ENCODE measurements around the gene KCND2. TPM values are rescaled to one million over a fixed set of nuclear protein-coding genes. Genes with fewer than 3 reads are reported as not detected.

The KCND2 gene
- total and polyA plus RNA-seq, 2 of the 4 experiments (the other 2 are of a cell fraction) = under 0.01 TPM; not detected in 1

DNA sequence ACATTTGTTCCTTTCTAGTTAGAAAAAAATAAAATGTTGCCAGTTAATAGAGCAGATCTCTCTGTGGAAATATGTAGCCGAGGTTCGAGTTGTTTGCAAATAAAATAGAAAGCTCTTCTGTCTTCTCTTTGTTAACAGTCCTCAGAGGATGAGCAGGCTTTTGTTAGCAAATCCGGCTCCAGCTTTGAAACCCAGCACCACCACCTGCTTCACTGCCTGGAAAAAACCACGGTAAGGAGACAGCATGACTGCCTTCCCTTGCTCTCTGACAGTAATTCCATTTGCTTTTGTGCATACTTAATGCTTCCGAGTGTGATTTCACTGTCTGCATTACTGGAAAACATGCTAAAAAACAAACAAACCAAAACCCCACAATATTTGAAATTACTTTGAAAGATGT lies 469.4 kb downstream of the KCND2 start:
- Histone ChIP-seq H2AK9ac (replicated peaks; ENCODE audit: low read depth, low read length, poor library complexity) (no peak overlapping the region), H3K36me3 (ENCODE audit: control insufficient read depth, insufficient read depth, low read length) (no peaks in the 10 kb centered on the region), H4K91ac (ENCODE audit: insufficient read depth, low read depth, low read length) (no peak overlapping the region), H3K9me3 (ENCODE audit: control insufficient read depth, insufficient read depth, low read length) (no peaks in the 10 kb centered on the region), H3K23ac (ENCODE audit: low read depth, low read length) (no peak overlapping the region), H4K20me1 (ENCODE audit: insufficient read depth, low read length) (no peaks in the 10 kb centered on the region), H3K4me3 (ENCODE audit: insufficient read depth, low read depth, low read length) (no peak overlapping the region), H3K18ac (ENCODE audit: low read depth, low read length) (no peak overlapping the region), H2BK5ac (ENCODE audit: low read depth, low read length, poor library complexity, severe bottlenecking) (no peak overlapping the region), H4K5ac (ENCODE audit: low read depth, low read length) (no peak overlapping the region), H2BK20ac (ENCODE audit: low read depth, low read length) (no peak overlapping the region), H3K79me1 (ENCODE audit: low read depth in 1 of 2, low read length in 2 of 2) (no peaks in the 10 kb centered on the region), H2AK5ac (ENCODE audit: low read depth, low read length) (no peak overlapping the region), H2AFZ (replicated peaks; ENCODE audit: low read length, poor library complexity) (no peak overlapping the region), H3K27me3 (ENCODE audit: control insufficient read depth, insufficient read depth, low read length) (peaks cover 2% of the 10 kb centered on the region), H4K8ac (ENCODE audit: low read depth in 2 of 2, low read length in 2 of 2) (no peak overlapping the region), H3K9ac (ENCODE audit: low read depth, low read length) (no peak overlapping the region), H3K4me2 (ENCODE audit: low read depth, low read length) (no peak overlapping the region), H2BK15ac (ENCODE audit: low read depth, low read length) (no peak overlapping the region), H3K4ac (ENCODE audit: low read depth, low read length) (no peak overlapping the region), H3K9me1 (ENCODE audit: insufficient read depth, low read length) (no peaks in the 10 kb centered on the region), H3K56ac (ENCODE audit: extremely low read depth, insufficient read depth, low read length) (no peak overlapping the region), H2BK120ac (ENCODE audit: low read depth, low read length) (no peak overlapping the region), H3K27ac (ENCODE audit: insufficient read depth, low read length) (no peak overlapping the region), H3K4me1 (ENCODE audit: control insufficient read depth, insufficient read depth, low read length) (no peaks in the 10 kb centered on the region), H3K14ac (replicated peaks; ENCODE audit: low read depth, low read length) (no peak overlapping the region)
- in situ Hi-C loops (cut with MboI; ENCODE audit: low sequenced_read_pairs) (no loop called here), dilution Hi-C loops (cut with HindIII; ENCODE audit: low sequenced_read_pairs, unreplicated experiment) (no loop called here), intact Hi-C loops (cut with micrococcal nuclease) (no loop called here)
- CTCF ChIA-PET = no interaction called here
- no TSS peak for BruUV-seq (replicated peaks)
- no peak for ATAC-seq (ENCODE audit: low read depth)
- no peak for TF ChIP-seq RCOR1 (IDR thresholded peaks at IDR 0.05; ENCODE audit: insufficient replicate concordance, low read length)
- no peak for TF ChIP-seq CHD1 (IDR thresholded peaks at IDR 0.05; ENCODE audit: low read depth, low read length)
- no peak for TF ChIP-seq POLR2A (IDR thresholded peaks at IDR 0.05; ENCODE audit: low read depth, low read length)
- no peak for TF ChIP-seq MXI1 (IDR thresholded peaks at IDR 0.05; ENCODE audit: borderline replicate concordance, low read depth, low read length)
- TF ChIP-seq, protein P1, sequence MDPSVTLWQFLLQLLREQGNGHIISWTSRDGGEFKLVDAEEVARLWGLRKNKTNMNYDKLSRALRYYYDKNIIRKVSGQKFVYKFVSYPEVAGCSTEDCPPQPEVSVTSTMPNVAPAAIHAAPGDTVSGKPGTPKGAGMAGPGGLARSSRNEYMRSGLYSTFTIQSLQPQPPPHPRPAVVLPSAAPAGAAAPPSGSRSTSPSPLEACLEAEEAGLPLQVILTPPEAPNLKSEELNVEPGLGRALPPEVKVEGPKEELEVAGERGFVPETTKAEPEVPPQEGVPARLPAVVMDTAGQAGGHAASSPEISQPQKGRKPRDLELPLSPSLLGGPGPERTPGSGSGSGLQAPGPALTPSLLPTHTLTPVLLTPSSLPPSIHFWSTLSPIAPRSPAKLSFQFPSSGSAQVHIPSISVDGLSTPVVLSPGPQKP (IDR thresholded peaks at IDR 0.05; ENCODE audit: borderline replicate concordance, low read depth, low read length) = no peak
- no peak for TF ChIP-seq SMC3 (IDR thresholded peaks at IDR 0.05; ENCODE audit: low read depth, low read length)
- TF ChIP-seq, protein P2, sequence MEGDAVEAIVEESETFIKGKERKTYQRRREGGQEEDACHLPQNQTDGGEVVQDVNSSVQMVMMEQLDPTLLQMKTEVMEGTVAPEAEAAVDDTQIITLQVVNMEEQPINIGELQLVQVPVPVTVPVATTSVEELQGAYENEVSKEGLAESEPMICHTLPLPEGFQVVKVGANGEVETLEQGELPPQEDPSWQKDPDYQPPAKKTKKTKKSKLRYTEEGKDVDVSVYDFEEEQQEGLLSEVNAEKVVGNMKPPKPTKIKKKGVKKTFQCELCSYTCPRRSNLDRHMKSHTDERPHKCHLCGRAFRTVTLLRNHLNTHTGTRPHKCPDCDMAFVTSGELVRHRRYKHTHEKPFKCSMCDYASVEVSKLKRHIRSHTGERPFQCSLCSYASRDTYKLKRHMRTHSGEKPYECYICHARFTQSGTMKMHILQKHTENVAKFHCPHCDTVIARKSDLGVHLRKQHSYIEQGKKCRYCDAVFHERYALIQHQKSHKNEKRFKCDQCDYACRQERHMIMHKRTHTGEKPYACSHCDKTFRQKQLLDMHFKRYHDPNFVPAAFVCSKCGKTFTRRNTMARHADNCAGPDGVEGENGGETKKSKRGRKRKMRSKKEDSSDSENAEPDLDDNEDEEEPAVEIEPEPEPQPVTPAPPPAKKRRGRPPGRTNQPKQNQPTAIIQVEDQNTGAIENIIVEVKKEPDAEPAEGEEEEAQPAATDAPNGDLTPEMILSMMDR (conservative IDR thresholded peaks at IDR 0.05; ENCODE audit: low read depth, low read length) = no peak
- TF ChIP-seq MAFK (IDR thresholded peaks at IDR 0.05; ENCODE audit: low read depth, low read length) = no peak
- no peak for TF ChIP-seq MAZ (IDR thresholded peaks at IDR 0.05; ENCODE audit: borderline replicate concordance, low read depth, low read length)
- TF ChIP-seq RFX5 (IDR thresholded peaks at IDR 0.05; ENCODE audit: low read depth, low read length) = no peak
- no peak for TF ChIP-seq RAD21 (IDR thresholded peaks at IDR 0.05; ENCODE audit: low read length)
- no CpG with 5 or more reads among the region's 5 CpGs for WGBS, 2 experiments (ENCODE audit: extremely low coverage in 2 of 2, insufficient read length in 1 of 2)
- POLR2A ChIA-PET (ENCODE audit: unreplicated experiment) = no interaction called here
- no peak for DNase-seq
